Measurements from ENCODE around the gene ZDHHC14.

- TF ChIP-seq CTCF (IDR thresholded peaks at IDR 0.05; ENCODE audit: low read length) (no peak), EZH2 (optimal IDR thresholded peaks at IDR 0.05; ENCODE audit: low read depth, low read length) (no peak), EZH2phosphoT487 (IDR thresholded peaks at IDR 0.05; ENCODE audit: low read length) (no peak)
Measured at GRCh38 chr6:157468574-157468973, 87.6 kb downstream of the ZDHHC14 start.
